ENCODE measurements around the gene SMURF1.

- TF ChIP-seq CTCF (conservative IDR thresholded peaks at IDR 0.05; ENCODE audit: low read depth, low read length): no peak
- TF ChIP-seq EZH2phosphoT487 (IDR thresholded peaks at IDR 0.05; ENCODE audit: borderline replicate concordance, low read length): no peak
Observed at GRCh38 chr7:99041526-99041925, 102.4 kb downstream of the SMURF1 start.

Data from PC-3 (cell line).